ENCODE data around the gene OSBPL8.
A peak's percentile ranks its signal among the peaks of the same experiment; 100 is the strongest.
"Not testable (repeated sequence)": the region's sequence is repeated elsewhere in the genome, so short reads cannot be mapped to it uniquely, and the experiment has no call there.

Gene OSBPL8

DNA sequence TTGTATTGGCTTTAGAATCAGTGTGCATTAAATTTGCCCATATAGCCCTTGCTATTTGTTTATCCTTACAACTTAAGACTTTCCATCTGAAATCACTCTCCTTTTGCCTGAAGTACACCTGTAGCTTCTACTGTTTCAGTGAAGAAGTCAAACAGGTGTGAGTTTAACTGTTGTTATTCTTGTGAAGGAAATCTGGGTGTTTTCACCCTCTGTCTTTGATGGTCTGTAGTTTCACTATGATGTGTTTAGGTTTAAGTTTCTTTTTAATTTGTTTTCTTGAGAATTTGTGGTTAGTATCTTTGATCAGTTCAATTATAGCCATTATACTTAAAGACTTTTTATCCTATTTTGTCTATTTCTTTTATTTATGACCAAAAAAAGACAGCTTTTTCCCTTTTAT lies 142.5 kb downstream of the OSBPL8 start:
- DNase-seq (ENCODE audit: low spot score) = no peak

DNA sequence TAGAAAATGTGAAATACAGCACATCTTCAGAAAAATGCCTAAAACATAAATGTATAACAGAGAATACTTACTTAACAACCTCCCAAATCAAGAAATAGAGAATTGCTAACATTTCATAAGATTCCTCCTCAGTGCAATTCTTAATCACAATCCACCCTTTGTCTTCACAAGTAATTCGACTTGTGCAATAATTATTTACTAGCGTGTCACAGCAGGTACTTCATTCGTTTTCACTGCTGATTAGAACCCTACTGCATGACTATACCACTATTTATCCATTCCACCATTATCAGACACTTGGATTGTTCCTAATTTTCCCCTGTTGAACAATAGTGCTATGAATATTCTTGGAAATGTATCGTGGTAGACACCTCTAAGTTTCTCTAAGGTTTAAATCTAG lies 146.4 kb downstream of the OSBPL8 start:
- DNase-seq (ENCODE audit: low spot score) = no peak

DNA sequence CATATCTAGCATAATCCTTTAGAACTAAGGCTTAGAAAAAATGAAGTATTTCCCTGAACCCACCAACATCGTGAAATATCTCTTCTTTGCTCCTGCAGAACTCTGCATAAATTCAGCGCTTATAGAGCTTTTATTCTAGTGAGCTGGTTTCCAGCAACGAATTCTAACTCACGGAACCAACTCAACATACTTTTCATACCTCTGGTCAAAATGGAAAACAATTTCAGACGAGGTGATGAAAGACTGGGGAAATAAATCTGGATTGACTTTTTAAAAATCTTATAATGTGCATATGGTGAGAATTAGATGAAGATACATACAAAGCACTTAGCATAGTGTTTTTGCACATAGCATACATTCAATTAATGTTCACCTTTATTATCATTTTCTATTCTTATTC lies 148.8 kb downstream of the OSBPL8 start:
- DNase-seq (ENCODE audit: low spot score) = no peak

DNA sequence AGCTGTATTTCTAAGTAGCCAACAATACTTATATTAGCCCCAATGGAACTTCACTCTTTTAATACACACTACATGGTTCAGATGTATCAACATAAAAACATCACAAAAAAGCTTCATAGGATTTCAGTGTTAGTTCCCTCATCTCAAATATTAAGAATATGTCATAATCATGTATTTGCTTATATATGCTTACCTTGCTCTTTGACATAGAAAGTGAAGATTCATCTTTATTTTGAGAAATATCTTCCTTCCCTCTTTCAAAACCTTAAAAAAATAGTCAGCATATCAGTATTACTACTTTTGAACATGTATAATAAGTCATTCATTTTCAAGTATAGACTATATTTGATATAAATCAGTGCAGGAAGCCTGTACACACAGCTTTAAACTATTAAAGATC lies 149.2 kb downstream of the OSBPL8 start:
- no peak for DNase-seq (ENCODE audit: low spot score)

DNA sequence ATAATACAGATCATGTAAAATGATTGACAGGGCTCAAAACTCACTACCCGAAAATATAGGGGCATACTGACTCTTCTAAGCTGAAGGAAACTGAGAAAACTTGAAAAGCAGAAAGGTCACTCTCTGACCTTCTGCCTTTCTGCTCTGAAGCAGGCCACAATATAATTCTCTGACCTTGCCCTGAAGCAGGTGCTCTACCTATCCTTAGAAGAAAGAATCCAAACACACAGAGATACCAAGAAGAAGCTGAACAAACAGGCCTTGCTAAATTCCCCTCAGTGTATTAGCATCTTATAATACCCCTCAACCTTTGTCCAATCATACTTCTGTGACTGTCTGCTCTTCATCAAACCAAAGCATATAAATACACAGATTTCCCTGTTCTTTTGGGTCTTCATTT lies 150.5 kb downstream of the OSBPL8 start:
- no peak for DNase-seq (ENCODE audit: low spot score)

DNA sequence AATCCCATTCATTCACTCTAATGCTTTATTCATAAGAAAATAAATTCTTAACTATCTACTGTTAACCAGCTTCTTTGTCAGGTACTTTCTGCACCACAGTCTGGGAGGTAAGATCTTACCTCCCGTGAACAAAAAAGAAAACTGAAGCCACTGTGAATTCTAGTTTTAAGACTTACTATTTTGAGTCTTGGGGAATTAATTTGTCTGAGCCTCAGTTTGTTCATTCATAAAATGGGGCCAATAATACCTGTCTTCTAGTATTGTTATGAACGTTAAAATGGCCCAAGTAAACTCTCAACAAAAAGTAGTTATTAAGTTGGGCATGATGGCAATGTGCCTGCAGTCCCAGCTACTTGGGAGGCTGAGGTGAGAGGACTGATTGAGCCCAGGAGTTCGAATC lies 151.9 kb downstream of the OSBPL8 start:
- no peak for DNase-seq (ENCODE audit: low spot score)

DNA sequence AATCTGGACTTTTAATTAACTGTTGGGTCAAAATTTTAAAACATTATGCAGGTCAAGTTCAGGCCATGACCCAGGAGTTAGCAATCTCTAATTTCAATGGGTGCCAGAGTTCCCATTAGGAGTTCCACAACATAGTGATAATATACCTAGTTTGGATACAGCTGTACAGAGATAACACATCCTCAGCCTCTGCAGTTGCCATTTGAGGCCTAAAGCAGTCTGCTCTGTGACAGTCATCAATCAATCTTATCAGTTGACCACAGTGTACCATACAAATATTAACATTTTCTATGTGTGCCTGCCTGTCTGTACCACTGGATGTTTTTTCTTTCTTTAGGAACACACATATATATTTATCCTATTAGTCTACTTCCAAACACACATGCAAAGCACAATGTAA lies 157.3 kb downstream of the OSBPL8 start:
- no peak for DNase-seq (ENCODE audit: low spot score)

DNA sequence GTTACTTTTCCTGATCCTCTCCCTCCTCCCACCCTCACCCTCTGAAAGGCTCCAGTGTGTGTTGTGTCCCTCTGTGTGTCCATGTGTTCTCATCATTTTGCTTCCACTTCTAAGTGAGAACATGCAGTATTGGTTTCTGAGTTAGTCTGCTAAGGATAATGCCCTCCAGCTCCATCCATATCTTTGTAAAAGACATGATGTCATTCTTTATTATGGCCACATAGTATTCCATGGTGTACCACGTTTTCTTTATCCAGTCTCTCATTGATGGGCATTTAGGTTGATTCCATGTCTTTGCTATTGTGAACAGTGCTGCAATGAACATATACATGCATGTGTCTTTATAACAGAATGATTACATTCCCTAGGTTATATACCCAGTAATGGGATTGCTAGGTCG lies 159.4 kb downstream of the OSBPL8 start:
- DNase-seq (ENCODE audit: low spot score) = no peak

DNA sequence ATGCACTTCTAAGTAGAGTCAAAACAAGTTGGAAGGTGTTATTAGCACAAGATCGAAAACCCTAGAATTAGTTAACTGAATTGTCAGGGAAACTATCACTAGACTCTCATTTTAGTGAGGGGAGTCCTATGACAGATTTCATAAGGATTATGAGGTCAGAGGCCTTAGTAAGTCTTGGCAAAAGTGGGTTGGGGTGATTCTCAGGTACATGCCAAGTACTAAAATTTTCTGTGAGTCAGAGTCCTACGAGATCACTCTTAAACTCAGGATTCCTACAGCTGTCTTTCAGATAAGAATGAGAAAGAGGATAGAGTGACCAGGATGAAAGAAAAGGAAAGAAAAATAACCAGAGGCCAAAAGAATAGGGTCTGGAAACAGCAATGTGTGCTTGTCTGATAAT lies 160.5 kb downstream of the OSBPL8 start:
- no peak for DNase-seq (ENCODE audit: low spot score)

DNA sequence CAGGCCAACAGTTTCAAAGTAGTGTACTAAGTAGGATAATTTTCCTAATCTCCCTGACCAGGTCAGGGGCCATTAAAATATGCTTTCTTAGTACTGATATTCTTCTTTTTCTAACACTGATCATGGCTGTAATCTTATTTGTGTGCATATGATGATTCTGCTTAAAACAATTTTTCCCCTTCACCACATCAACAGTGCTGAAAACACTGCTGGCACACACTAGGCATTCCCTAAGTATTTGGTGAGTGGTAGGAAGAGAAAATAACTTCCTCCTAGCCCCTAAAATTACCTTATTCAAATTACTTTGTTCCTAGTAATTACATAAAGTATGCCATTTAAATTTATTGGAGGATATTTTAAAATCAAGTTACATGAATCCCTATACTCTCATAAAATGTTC lies 161.5 kb downstream of the OSBPL8 start:
- peak; percentile 9 for DNase-seq (ENCODE audit: low spot score)

DNA sequence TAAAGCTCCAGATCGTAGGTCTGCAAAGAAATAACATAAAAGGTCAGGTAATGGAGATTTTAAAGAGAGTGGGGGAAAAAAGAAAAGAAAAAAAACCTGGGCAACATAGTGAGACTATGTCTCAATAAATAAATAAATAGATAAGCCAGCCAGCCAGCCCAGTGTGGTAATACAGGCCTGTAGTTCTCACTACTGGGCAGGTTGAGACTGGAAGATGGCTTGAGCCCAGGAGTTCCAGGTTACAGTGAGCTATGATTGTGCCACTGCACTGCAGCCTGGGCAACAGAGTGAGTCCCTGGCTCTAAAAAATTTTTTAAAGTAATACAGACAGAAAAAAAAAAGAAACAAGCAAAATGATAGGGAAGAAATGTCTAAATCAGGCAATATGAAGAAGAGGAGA lies 168.1 kb downstream of the OSBPL8 start:
- DNase-seq (ENCODE audit: low spot score) = no peak

DNA sequence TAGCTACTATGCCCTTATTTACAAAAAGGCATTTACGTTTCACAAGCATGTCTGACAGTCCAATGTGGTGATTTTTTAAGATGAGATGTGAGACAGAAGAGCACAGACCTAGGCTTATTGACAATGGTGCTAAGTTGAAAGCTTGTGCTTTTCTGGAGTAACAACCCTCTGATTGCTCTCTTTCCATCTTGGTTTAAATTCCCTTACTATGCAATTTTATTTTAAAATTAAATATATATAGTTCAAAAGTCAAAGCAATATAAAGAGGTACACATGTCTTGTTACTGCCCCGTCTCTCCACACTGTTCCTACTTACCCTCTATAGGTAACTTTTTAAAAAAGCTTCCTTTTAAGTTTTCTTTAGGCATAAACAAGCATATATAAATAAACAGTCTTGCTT lies 172.0 kb downstream of the OSBPL8 start:
- DNase-seq (ENCODE audit: low spot score) = no peak

DNA sequence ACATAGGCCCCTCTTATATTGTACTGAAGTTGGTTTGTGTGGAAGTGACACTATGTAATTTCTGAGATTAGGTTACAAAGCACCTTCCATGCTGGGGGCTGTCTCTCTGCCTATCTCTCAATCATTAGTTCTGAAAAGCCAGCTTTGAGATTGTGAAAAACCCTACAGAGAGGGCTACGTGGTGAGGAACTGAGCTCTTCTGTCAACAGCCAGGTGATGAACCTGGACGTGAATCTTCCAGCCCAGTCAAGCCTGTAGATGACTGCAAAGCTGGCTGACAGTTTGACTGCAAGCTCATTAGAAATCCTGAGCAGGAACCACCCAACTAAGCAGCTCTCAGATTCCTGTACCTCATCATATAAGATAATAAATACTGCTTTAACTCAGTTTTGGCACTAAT lies 175.0 kb downstream of the OSBPL8 start:
- DNase-seq (ENCODE audit: low spot score) = no peak

DNA sequence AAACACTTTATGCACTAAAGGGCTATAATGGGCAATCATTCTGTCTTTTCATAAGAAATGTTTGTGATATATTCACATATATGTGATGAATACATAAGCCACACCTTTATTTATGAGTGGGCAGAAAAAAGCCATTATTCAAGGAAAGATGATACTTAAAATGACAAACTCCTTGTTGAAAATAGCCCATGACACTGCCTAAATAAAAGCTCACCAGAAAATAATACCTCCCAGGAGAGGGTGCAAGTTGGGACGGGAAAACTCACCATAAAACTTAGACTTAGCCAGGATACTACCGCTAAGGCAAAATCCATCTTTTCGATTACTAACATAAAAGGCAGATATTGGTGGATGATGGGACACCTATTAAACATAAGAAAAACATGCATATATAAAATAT lies 175.6 kb downstream of the OSBPL8 start:
- no peak for DNase-seq (ENCODE audit: low spot score)

DNA sequence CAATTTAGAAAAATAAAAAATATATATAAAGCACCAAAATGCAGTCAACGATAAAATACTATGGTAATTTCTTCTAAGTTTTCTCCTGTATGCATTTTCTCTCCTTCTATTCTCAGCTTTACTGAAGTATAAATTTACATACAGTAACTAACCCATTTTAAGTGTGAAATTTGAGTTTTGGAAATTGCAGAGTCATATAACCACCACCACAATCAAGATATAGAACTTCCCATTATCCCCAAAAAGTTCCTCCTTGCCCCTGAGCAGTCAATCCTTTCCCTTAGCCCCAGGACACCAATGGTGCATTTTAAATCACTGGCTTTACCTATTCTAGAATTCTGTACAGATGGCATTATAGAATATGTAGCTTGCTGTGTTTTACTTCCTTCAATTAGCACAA lies 180.3 kb downstream of the OSBPL8 start:
- DNase-seq (ENCODE audit: low spot score) = no peak

DNA sequence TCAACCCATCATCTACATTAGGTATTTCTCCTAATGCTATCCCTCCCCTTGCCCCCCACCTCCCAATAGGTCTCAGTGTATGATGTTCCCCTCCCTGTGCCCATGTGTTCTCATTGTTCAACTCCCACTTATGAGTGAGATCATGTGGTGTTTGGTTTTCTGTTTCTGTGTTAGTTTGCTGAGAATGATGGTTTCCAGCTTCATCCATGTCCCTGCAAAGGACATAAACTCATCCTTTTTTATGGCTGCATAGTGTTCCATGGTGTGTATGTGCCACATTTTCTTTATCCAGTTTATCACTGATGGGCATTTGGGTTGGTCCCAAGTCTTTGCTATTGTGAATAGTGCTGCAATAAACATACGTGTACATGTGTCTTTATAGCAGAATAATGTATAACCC lies 182.7 kb downstream of the OSBPL8 start:
- DNase-seq (ENCODE audit: low spot score) = not testable (repeated sequence)

DNA sequence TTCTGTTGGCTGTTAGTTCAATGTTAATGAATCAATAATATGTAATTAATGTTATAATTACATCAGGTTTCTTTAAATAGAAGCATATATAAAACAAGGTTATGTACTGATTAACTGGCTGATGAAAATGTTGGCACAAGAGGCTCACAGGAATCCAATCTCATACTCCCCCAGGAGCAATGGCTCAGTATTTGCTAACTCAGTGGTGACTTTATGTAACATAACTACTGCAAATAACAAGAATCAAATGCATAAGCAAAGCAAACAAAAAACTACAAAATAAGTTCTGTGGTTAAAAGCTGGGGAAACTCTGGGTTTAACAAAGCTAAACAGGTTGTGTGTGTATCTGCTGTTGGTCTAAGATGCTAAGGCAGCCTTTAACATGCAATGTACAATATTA lies 183.6 kb downstream of the OSBPL8 start:
- DNase-seq (ENCODE audit: low spot score) = no peak

DNA sequence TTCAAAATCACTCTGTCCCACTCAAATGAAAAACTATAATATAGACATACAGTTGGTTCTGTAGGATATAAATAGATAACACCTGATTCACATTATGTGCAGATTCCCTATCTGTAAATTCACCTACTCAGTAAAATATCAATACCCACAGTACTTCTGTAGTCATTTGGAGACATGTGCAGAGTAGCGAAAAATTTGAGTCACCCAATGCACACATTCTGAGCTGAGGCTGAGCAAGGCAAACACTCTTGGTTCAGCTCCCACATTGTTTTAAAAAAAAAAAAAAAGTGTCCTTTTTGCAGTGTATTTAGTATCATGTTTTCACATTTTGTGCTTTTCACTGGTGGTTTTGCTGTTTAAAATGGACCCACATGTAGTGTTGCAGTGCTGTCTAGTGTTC lies 184.1 kb downstream of the OSBPL8 start:
- DNase-seq (ENCODE audit: low spot score) = no peak

DNA sequence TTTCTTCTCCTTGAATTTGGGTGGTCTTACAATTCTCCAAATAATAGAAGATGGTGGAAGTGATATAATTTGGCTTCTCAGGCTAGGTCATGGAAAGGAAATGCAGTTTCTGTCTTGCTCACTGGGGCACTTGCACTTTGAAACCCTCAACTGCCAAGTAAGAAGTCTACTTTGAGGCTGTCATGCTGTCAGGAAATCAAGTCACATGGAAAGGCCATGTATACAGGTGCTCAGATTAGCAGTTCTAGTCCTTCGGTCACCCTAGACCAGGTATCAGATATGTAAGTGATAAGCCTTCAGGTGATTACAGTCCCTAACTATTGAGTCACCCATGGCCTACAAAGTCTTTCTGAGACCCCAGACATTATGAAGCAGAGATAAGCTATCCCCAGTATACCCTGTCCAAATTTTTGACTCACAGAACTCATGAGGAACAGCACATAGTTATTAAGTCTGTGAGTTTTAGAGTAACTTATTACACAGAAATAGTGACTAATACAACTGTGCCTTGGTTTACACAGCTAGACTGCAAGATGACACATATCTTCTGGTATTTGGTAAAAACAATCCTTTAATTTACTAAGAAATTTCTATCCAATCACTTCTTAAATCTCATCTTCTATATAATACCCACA lies 185.1 kb downstream of the OSBPL8 start:
- DNase-seq (ENCODE audit: low spot score) = peak; percentile 4

DNA sequence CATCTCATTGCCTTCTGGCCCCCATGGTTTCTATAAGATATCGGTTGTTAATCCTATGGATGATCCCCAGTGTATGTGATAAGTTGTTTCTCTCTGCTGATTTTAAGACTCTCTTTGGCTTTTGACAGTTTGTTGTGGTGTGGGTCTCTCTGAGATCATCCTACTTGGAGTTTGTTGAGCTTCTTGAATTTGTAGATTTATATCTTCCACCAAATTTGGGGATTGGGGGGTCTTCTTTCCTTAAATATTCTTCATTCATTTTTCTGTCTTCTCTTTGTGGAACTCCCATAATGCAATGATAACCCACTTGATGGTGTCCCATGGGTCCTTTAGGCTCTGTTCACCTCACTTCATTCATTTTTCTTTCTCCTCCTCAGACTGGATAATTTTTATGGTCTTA lies 191.3 kb downstream of the OSBPL8 start:
- no peak for DNase-seq (ENCODE audit: low spot score)

DNA sequence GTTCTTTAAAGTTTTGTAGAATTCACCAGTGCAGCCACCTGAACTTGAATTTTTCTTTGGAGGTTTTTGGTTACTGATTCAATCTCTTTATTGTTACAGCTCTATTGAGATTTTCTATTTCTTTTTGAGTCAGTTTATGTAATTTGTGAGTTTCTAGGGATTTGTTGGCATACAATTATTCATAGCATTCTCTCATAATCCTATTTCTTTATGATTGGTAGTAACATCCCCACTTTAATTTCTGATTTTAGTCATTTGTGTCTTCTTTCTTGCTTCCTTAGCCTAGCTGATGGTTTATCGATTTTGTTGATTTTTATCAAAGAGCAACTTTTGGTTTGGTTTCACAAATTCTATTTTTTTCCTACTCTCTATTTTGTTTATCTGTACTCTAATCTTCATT lies 193.4 kb downstream of the OSBPL8 start:
- no peak for DNase-seq (ENCODE audit: low spot score)

DNA sequence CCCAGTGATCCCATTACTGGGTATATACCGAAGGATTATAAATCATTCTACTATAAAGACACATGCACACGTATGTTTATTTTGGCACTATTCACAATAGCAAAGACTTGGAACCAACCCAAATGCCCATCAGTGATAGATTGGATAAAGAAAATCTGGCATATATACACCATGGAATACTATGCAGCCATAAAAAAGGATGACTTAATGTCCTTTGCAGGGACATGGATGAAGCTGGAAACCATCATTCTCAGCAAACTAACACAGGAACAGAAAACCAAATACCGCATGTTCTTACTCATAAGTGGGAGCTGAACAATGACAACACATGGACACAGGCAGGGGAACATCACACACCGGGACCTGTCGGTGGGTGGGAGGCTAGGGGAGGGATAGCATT lies 195.4 kb downstream of the OSBPL8 start:
- DNase-seq (ENCODE audit: low spot score) = not testable (repeated sequence)

DNA sequence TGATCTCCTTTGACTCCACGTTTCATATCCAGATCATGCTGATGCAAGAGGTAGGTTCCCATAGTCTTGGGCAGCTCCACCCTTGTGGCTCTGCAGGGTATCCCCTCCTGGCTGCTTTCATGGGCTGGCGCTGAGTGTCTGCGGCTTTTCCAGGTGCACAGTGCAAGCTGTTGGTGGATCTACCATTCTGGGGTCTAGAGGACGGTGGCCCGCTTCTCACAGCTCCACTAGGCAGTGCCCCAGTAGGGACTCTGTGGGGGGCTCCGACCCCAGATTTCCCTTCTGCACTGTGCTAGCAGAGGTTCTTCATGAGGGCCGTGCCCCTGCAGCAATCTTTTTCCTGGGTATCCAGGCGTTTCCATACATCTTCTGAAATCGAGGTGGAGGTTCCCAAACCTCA lies 199.3 kb downstream of the OSBPL8 start:
- no peak for DNase-seq (ENCODE audit: low spot score)

DNA sequence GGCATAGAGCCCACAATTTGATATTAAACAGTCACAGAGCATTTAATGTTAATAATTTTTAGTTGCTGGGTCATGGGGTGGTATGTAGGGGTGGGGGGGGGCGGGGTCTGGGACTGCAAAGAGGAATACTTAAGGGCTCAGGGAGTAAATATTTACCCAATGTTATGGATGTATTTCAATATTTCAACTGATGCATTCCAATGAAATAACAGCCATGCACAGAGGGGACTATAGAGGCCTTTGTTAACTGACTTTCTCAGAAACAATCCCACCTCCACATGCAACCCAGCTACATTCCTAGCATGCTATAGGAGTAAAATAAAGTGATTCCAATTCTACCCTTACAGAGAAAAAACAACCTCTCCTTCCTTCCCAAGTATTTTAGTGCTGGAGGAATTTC lies 203.5 kb downstream of the OSBPL8 start:
- DNase-seq (ENCODE audit: low spot score) = no peak
